Adrenal gland (tissue), 5 donors: ENCODE results near the gene VWA3A.

ENCODE experiments used
- POLR2A ChIP-seq, 2 donors: fragments of 450-650 bp; IDR thresholded peaks; one replicate each; pipeline ENCODE4 v1.6.1; 2017; ENCODE audit warnings: antibody characterized with exemption in 2 of 2, mild to moderate bottlenecking in 2 of 2, moderate library complexity in 1 of 2
- TF ChIP-seq, protein P1 (sequence below), 6 experiments: fragments of 450-650 bp in 4 of 6; fragments of 200-600 bp in 2 of 6; sonication (generic) in 1 of 6; IDR thresholded peaks; 1 replicate in 5 of 6; 2 replicates in 1 of 6; pipeline versions ENCODE4 v1.5.1 to v1.8.0; 2016 to 2021; ENCODE audit warnings: antibody characterized with exemption in 6 of 6, mild to moderate bottlenecking in 2 of 6, moderate library complexity in 1 of 6
- donor health status: DM: no; HTN: no; CAD: no.

GRCh38 chr16:22055881-22056280 lies 36.5 kb upstream of the VWA3A start:
- TF ChIP-seq, protein P1, sequence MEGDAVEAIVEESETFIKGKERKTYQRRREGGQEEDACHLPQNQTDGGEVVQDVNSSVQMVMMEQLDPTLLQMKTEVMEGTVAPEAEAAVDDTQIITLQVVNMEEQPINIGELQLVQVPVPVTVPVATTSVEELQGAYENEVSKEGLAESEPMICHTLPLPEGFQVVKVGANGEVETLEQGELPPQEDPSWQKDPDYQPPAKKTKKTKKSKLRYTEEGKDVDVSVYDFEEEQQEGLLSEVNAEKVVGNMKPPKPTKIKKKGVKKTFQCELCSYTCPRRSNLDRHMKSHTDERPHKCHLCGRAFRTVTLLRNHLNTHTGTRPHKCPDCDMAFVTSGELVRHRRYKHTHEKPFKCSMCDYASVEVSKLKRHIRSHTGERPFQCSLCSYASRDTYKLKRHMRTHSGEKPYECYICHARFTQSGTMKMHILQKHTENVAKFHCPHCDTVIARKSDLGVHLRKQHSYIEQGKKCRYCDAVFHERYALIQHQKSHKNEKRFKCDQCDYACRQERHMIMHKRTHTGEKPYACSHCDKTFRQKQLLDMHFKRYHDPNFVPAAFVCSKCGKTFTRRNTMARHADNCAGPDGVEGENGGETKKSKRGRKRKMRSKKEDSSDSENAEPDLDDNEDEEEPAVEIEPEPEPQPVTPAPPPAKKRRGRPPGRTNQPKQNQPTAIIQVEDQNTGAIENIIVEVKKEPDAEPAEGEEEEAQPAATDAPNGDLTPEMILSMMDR (IDR thresholded peaks at IDR 0.05) = no peak
- TF ChIP-seq POLR2A (IDR thresholded peaks at IDR 0.05) = no peak
